ENCODE results near the gene FRMD4A. TPM values are rescaled to one million over a fixed set of nuclear protein-coding genes. Genes with fewer than 3 reads are reported as not detected.

Gene FRMD4A
- total RNA-seq, 4 donors from 2014 or later = 13.7 to 27.2 (median 19.6) TPM

DNA sequence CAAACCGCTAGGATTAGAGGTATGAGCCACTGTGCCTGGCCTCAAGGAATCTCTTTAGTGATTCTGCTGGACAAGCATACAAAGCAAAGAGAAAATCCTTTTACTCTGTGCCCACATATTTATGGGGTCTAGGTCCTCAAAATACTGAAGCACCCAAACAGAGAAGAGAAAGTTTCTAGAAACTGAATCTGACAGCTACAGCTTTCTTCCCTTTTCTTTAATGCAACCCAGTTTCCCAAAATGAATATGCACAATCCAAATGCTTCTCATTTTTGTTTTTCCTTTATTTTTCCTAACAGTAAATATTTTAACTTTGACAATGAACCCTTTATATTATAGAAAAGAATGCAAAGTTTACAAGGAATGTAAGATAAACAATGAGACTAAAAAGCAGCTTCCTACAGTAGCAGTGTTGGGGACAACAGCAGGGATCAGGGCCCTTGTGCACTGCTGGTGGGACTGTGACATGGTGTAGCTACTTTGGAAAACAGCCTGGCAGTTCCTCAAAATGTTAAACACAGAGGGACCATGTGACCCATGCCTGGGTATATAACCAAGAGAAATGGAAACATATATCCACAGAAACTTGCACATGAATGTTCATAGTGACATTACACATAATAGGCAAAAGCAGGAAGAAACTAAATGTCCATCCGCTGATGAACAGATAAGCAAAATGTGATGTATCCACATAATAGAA is 418.8 kb downstream of the FRMD4A start:
- no peak for ATAC-seq
- WGBS, 2 donors (ENCODE audit: low coverage in 1 of 2) = 91 to 96% methylated on average over 1 to 2 of the region's 2 CpGs
- peaks cover 0 to 8% (median 0%) of the 10 kb centered on the region in 3 donors for H3K9me3 ChIP-seq
- no peaks in the 10 kb centered on the region for H3K27me3 ChIP-seq
- no peaks in the 10 kb centered on the region for H3K4me1 ChIP-seq
- no peaks in the 10 kb centered on the region for H3K36me3 ChIP-seq
- TF ChIP-seq POLR2A (IDR thresholded peaks at IDR 0.05) (no peak), EP300 (IDR thresholded peaks at IDR 0.05) (no peak), POLR2AphosphoS5 (IDR thresholded peaks at IDR 0.05) (no peak)
- TF ChIP-seq, protein P1, sequence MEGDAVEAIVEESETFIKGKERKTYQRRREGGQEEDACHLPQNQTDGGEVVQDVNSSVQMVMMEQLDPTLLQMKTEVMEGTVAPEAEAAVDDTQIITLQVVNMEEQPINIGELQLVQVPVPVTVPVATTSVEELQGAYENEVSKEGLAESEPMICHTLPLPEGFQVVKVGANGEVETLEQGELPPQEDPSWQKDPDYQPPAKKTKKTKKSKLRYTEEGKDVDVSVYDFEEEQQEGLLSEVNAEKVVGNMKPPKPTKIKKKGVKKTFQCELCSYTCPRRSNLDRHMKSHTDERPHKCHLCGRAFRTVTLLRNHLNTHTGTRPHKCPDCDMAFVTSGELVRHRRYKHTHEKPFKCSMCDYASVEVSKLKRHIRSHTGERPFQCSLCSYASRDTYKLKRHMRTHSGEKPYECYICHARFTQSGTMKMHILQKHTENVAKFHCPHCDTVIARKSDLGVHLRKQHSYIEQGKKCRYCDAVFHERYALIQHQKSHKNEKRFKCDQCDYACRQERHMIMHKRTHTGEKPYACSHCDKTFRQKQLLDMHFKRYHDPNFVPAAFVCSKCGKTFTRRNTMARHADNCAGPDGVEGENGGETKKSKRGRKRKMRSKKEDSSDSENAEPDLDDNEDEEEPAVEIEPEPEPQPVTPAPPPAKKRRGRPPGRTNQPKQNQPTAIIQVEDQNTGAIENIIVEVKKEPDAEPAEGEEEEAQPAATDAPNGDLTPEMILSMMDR (IDR thresholded peaks at IDR 0.05) = no peak
- no peak overlapping the region for H3K27ac ChIP-seq
- H3K4me3 ChIP-seq = no peak overlapping the region

DNA sequence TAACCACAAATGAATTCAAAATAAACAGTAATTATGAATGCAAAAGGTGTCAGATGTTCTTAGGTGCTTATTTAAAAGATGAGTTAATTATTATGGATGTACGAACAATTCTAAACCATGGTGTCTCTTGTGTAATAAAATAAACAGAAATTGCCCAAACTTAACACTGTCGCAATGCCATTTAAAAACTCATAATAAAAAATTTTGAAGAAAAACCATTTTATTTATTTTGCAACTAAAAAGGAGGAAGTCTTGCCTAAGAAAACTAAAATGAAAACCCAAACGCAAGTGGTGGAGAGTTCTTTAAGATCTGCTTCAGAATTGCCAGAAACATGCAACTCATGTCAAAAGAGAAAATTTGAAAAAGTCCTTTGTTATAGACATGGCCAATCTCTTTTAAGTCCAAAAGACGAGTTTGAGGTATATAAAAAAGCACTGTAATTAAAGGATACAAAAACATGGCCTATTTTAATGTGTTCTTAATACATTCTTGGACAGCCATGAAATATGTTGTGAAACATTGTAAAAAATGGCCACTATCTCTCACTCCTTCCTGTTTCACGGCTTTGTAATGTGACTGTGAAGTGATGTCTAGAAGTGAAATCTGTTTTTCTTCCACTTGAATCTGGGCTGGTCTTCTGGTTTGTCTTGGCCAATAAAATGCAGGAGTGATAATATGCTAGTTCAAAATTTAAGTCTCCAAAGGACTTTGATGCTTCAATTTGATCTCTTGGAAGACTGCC is 421.0 kb downstream of the FRMD4A start:
- no peak for ATAC-seq
- WGBS, 2 donors (ENCODE audit: low coverage in 1 of 2) = 78 to 83% methylated on average over 5 of the region's 5 CpGs
- Histone ChIP-seq H3K27ac (no peak overlapping the region), H3K36me3 (no peaks in the 10 kb centered on the region), H3K4me1 (no peaks in the 10 kb centered on the region), H3K27me3 (no peaks in the 10 kb centered on the region), H3K4me3 (no peak overlapping the region), H3K9me3 (peaks cover 0 to 8% (median 0%) of the 10 kb centered on the region in 3 donors)
- TF ChIP-seq POLR2A (IDR thresholded peaks at IDR 0.05) = no peak
- TF ChIP-seq EP300 (IDR thresholded peaks at IDR 0.05) = no peak
- TF ChIP-seq, protein P1 (IDR thresholded peaks at IDR 0.05) = no peak
- TF ChIP-seq POLR2AphosphoS5 (IDR thresholded peaks at IDR 0.05) = no peak

DNA sequence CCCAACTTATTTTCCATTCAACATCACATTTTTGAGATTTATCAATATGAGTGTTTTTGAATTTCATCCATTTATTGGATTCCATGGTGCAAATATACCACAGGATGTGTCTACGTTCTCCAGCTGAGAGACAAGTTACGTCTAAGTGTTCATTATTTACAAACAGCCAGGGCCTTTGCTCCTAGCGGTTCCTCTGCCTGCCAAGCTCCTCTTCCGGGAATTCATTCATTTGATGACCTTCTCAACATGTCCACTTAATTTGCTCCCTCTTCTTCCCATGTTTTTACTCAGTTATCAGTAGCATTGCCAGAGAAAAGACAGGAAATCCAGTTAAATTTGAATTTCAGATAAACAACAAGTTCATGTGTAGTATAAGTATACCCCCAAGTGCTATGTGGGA is 422.2 kb downstream of the FRMD4A start:
- no peaks in the 10 kb centered on the region for H3K4me1 ChIP-seq
- no peaks in the 10 kb centered on the region for H3K27me3 ChIP-seq
- ATAC-seq = no peak
- no peak overlapping the region for H3K27ac ChIP-seq
- TF ChIP-seq EP300 (IDR thresholded peaks at IDR 0.05) (no peak), POLR2AphosphoS5 (IDR thresholded peaks at IDR 0.05) (no peak), POLR2A (IDR thresholded peaks at IDR 0.05) (no peak)
- TF ChIP-seq, protein P1 (IDR thresholded peaks at IDR 0.05) = no peak
- no peaks in the 10 kb centered on the region for H3K36me3 ChIP-seq
- no peak overlapping the region for H3K4me3 ChIP-seq
- WGBS, 2 donors (ENCODE audit: low coverage in 1 of 2) = 72 to 79% methylated on average over 4 of the region's 4 CpGs
- H3K9me3 ChIP-seq = peaks cover 0 to 8% (median 0%) of the 10 kb centered on the region in 3 donors

DNA sequence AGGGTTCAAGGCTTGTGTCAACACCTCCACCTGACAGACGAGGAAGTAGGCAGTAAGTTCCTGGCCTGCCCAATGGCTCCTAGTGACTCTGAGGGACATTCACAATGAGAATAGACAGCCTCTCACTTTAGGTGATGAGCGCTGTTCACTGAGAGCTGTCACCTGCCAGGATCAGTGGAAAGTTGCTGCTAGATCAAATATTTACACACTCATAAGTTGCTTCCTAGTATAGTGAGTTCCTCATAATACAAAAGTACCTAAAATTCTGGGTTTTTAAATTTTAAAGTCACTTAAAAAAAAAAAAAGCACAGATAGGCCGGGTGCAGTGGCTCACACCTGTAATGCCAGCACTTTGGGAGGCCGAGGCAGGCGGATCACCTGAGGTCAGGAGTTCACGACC is 423.2 kb downstream of the FRMD4A start:
- TF ChIP-seq EP300 (IDR thresholded peaks at IDR 0.05) (no peak), POLR2AphosphoS5 (IDR thresholded peaks at IDR 0.05) (no peak)
- no peak for ATAC-seq

DNA sequence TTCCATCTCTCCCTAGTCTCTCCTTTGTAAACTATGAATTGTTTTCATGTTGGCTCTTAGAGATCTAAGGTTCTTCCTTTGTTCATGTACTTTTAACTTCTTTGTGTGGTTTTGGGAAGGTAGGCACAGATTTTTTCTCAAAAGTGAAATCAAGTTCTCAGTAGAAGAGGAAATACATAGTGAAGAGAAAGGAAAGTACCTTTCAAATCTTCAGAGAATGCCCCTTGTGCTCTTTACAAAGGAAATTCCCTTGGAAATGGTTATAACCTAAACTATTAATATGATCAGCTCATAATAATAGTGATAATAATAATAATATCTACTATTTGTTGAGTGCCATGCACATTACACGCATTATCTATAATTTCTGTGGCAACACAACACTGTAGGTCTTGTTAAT is 425.4 kb downstream of the FRMD4A start:
- Histone ChIP-seq H3K27me3 (no peaks in the 10 kb centered on the region), H3K27ac (no peak overlapping the region), H3K4me3 (no peak overlapping the region), H3K4me1 (no peaks in the 10 kb centered on the region), H3K36me3 (no peaks in the 10 kb centered on the region), H3K9me3 (peaks cover 0 to 7% (median 0%) of the 10 kb centered on the region in 3 donors)
- TF ChIP-seq POLR2AphosphoS5 (IDR thresholded peaks at IDR 0.05) (no peak), POLR2A (IDR thresholded peaks at IDR 0.05) (no peak), EP300 (IDR thresholded peaks at IDR 0.05) (no peak)
- TF ChIP-seq, protein P1 (IDR thresholded peaks at IDR 0.05) = no peak
- WGBS, 2 donors (ENCODE audit: low coverage in 1 of 2) = 96 to 100% methylated on average over 1 of the region's 1 CpG
- ATAC-seq = no peak

More for the DNA sequence above, 423.2 kb downstream of the FRMD4A start:
- 93 to 100% methylated on average over 4 to 5 of the region's 6 CpGs for WGBS, 2 donors (ENCODE audit: low coverage in 1 of 2)
- H3K36me3 ChIP-seq = no peaks in the 10 kb centered on the region
- no peak overlapping the region for H3K4me3 ChIP-seq
- H3K4me1 ChIP-seq = no peaks in the 10 kb centered on the region
- no peak overlapping the region for H3K27ac ChIP-seq
- H3K27me3 ChIP-seq = no peaks in the 10 kb centered on the region
- H3K9me3 ChIP-seq = peaks cover 0 to 8% (median 0%) of the 10 kb centered on the region in 3 donors
